ENCODE data around the gene LYST.
A peak's percentile ranks its signal among the peaks of the same experiment; 100 is the strongest.
"Not testable (repeated sequence)": the region's sequence is repeated elsewhere in the genome, so short reads cannot be mapped to it uniquely, and the experiment has no call there.

Gene LYST

DNA sequence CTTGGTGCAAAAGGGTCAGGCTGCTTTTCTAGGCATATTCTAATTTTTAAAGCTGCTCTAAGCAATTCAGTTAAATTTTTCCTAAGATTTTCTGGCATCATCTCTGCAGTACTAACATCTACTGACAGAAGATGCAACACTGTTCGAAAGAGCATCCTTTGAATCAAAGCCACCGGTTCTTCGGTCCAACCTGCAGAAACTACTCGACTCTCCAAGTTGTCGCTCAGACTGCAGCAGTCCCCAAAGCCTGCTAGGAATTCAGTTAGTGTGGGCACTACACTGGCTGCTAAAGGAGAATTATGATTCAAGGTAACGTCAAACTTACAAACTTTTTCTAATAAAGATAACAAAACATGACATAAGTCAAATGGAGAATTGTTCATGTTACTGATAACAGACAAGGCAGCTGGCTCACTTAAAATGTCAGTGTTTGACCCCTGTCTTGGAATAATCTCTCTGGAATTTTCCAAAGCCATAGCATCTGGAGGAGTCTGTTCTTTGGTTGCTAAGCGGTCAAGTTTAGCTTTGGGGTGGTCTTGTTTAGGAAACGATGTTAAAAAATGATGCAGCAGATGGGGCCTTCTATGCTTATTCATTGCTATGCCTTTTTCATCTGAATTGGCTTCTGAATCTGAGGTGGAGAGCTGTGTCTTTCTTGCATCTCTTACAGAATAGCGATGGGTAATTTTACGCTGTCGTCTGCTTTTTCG lies 56.9 kb downstream of the LYST start:
- DNase-seq: no peak

DNA sequence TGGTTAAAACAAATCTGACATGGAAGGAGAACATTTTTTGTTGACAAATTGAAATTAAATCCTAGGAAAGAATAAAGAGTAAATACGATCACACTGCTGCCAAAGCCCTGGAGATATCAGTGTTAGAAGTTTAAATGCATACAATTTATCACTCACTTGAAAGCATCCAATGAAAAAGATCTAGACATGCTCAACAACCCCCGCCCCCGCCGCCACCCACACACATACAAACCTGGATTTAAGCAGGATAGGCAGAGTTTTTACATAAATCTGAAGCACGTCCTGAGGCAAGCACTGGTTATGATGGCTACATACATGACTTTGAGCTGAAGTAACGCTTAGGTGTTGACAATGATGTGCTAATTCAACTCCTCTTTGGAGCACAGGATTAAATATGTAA lies 58.5 kb downstream of the LYST start:
- DNase-seq: no peak

- DNase-seq: no peak
These were observed 60.6 kb downstream of the LYST start for GRCh38 chr1:235806123-235806522.

- no peak for DNase-seq
These were observed 63.9 kb downstream of the LYST start for GRCh38 chr1:235802573-235803346.

GRCh38 chr1:235799264-235799663 lies 67.4 kb downstream of the LYST start:
- DNase-seq: no peak

GRCh38 chr1:235791532-235792060 lies 75.1 kb downstream of the LYST start:
- no peak for DNase-seq

DNA sequence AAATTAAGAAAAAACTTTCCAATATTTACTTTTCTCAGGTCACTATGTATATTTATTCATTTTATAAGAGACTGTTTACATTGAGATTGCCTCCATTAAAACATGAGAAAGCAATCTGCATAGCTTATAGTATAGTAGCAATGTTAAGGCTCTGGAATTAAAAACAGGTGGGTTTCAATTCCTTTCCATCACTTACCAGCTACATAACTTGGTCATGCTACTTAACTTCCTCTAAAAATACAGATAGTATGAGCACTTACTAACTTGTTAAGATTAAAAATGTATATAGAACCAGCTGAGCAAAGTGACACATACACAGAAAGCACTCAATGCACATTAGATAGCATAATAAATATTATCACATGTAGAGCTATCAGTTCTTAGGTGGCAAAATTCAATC lies 76.6 kb downstream of the LYST start:
- DNase-seq: no peak

GRCh38 chr1:235786227-235786898 lies 80.3 kb downstream of the LYST start:
- not testable (repeated sequence) for DNase-seq

DNA sequence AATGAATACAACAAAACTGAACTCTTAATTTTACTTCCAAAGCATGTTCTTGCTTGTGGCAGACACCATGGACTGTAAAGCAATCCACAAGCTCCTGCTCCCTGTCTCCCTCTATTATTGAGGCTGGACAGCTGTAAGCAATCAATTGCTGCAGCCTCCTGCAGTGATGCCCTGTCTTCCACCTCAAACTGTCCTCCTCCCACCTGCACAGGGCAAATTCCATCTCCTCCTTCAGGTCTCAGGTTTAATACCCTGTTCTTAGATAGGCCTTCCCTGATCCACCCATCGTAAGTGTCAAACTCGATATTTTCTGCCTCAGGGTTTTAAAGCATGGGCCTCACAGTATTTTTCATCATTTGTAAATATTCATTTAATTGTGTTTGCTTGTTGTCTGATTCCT lies 81.8 kb downstream of the LYST start:
- DNase-seq: no peak

GRCh38 chr1:235783148-235783776 lies 83.4 kb downstream of the LYST start:
- peak; percentile 73 for DNase-seq

- DNase-seq: peak; percentile 57
These were observed 84.1 kb downstream of the LYST start for GRCh38 chr1:235782601-235783000.

- peak; percentile 3 for DNase-seq
These were observed 84.9 kb downstream of the LYST start for GRCh38 chr1:235781807-235782206.

GRCh38 chr1:235779770-235780169 lies 86.9 kb downstream of the LYST start:
- no peak for DNase-seq

GRCh38 chr1:235776396-235776795 lies 90.3 kb downstream of the LYST start:
- no peak for DNase-seq

- DNase-seq: no peak
These were observed 91.4 kb downstream of the LYST start for GRCh38 chr1:235775246-235775860.

DNA sequence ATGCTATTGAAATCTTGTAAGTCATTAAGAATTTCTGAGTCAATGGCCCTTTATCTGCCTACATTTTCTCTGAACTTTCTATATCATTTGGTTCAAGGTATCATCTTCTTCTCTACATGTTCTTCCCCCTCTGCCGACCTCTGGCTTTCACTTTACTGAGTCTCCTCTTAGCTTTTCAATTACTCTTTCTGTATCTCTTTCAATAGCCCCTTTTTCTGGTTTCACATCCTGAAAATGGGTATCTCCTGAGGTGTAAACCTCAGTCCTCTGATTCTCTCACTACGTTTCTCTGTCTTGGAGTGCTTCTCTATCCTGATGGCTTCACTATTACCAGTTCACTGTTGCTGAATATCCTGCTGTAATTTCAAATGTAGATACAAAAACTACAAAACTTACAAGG lies 98.9 kb downstream of the LYST start:
- no peak for DNase-seq

DNA sequence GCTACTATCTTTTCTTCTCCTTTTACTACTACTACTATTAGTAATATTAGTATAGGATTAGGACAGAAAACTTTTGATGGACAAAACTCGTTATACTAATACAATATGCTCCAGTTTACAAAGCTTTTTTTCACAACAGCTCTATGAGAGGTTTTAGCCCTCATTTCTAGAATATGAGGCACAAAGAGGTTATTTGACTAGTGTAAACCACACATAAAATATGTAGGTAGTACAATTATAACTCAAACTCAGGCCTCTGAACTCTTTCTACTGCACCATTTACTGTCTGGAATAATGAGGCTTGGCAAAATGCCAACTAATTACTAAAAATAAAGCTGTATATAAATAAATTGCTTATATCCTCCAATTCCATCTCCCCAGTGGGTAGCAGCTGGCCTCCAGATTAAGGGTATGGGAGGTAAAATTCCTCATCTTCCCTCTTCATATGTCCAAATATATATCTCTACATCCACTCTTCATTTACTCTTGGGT lies 99.9 kb downstream of the LYST start:
- no peak for DNase-seq

DNA sequence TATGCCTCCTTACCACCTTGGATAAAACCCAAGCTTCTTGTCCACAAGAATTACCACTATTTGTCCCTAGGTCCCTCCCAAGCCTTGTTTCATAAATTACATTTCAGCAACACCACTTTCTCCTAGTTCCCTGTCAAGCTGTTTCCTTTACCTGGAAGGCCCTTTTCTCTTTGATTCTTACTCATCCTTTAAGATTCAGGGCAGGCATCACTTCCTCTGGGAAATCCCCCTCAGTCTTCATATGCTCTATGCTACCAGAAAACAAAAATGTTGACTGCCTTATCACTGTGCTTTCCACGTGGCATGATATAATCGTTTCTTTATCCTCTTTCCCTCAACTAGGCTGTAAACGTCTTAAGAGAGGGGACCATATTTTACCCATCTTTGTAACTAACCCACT lies 102.7 kb downstream of the LYST start:
- DNase-seq: no peak

DNA sequence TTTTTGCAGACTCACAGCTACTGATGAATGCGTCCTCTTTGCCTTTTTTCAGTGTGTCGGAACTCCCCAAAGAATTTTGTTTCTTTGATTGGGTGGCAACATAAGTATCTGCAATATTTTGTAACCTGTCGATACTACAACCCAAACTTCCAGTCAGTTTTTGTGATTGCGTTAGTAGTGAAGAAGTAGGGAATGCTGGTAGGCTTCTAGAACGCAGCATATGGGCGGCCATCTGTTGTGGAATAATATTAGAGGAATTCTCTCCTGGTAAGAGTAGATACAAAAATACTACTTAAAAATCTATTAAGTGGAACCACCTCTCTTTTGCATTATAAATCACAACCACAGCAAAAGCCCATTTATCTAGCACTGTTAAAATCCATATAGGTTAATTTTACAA lies 107.4 kb downstream of the LYST start:
- DNase-seq: no peak

- DNase-seq: no peak
These were observed 107.8 kb downstream of the LYST start for GRCh38 chr1:235758931-235759330.

DNA sequence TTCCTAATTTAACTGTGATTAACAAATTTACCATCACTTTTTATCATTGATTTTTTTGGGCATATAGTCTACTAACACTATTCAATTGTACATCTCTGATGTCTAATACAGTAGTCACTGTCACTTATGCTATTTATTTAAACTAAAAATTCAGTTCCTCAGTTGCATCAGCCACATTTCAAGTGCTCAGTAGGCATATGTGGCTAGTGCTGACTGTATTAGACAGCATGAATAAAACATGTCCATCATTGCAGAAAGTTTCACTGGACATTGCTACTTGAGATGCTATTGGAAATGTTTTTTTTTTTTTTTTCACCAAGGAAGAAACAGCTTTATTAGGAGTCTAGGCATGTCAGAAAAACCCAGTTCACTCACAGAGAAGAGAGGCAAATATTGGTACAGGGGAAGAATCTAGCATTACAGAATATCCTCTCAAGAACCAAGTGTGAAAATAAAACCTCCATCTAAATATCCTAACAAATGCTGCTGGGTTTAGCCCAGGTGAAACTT lies 109.1 kb downstream of the LYST start:
- DNase-seq: no peak

DNA sequence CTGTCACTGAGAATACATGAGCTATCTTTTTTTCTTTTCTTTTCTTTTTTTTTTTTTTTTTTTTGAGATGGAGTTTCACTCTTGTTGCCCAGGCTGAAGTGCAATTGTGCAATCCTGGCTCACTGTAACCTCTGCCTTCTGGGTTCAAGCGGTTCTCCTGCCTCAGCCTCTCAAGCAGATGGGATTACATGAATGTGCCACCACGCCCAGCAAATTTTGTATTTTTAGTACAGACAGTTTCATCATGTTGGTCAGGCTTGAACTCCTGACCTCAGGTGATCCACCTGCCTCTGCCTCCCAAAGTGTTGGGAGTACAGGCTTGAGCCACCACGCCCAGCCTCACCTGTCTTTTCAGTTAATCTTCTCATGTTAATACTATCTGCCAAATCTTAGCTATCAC lies 112.5 kb downstream of the LYST start:
- DNase-seq: not testable (repeated sequence)
